IMR-90 (cell line): ENCODE data around the gene POU2AF1.

Experiments used
- BHLHE40 ChIP-seq: fragments of 150-350 bp; IDR thresholded peaks from 2 replicates; pipeline ENCODE4 v1.6.1; 2016; ENCODE audit warnings: mild to moderate bottlenecking, low read depth, low read length
- CEBPB ChIP-seq: IDR thresholded peaks from 2 replicates; pipeline ENCODE4 v1.6.1; 2012; ENCODE audit warnings: low read depth, low read length, improper control_type of control experiment
- CHD1 ChIP-seq: IDR thresholded peaks from 2 replicates; pipeline ENCODE4 v1.6.1; 2012; ENCODE audit warnings: low read depth, low read length, improper control_type of control experiment
- CTCF ChIP-seq: conservative IDR thresholded peaks from 2 replicates; pipeline ENCODE4 v1.5.1; 2012; ENCODE audit warnings: mild to moderate bottlenecking, low read depth, low read length, improper control_type of control experiment
- ELK1 ChIP-seq: fragments of 150-350 bp; IDR thresholded peaks from 2 replicates; pipeline ENCODE4 v1.6.1; 2016; ENCODE audit warnings: low read depth, mild to moderate bottlenecking, low read length, moderate library complexity, borderline replicate concordance
- FOS ChIP-seq: fragments of 150-350 bp; IDR thresholded peaks from 2 replicates; pipeline ENCODE4 v1.6.1; 2016; ENCODE audit warnings: low read depth, low read length
- MAFK ChIP-seq: IDR thresholded peaks from 2 replicates; pipeline ENCODE4 v1.6.1; 2012; ENCODE audit warnings: low read depth, low read length, improper control_type of control experiment
- MAZ ChIP-seq: IDR thresholded peaks from 2 replicates; pipeline ENCODE4 v1.6.1; 2012; ENCODE audit warnings: low read depth, mild to moderate bottlenecking, low read length, improper control_type of control experiment, moderate library complexity, borderline replicate concordance
- MXI1 ChIP-seq: IDR thresholded peaks from 2 replicates; pipeline ENCODE4 v1.6.1; 2012; ENCODE audit warnings: low read depth, mild to moderate bottlenecking, low read length, moderate library complexity, borderline replicate concordance
- POLR2A ChIP-seq: IDR thresholded peaks from 2 replicates; pipeline ENCODE4 v1.6.1; 2012; ENCODE audit warnings: mild to moderate bottlenecking, low read depth, low read length
- RAD21 ChIP-seq: IDR thresholded peaks from 2 replicates; pipeline ENCODE4 v1.6.1; 2012; ENCODE audit warnings: low read length, improper control_type of control experiment
- RFX5 ChIP-seq: IDR thresholded peaks from 2 replicates; pipeline ENCODE4 v1.8.0; 2012; ENCODE audit warnings: low read depth, mild to moderate bottlenecking, low read length, moderate library complexity
- SMC3 ChIP-seq: fragments of 150-350 bp; IDR thresholded peaks from 2 replicates; pipeline ENCODE4 v1.6.1; 2016; ENCODE audit warnings: low read depth, mild to moderate bottlenecking, antibody characterized with exemption, low read length, moderate library complexity
- USF2 ChIP-seq: fragments of 150-350 bp; IDR thresholded peaks from 2 replicates; pipeline ENCODE4 v1.6.1; 2017; ENCODE audit warnings: mild to moderate bottlenecking, antibody characterized with exemption, low read length, low read depth

DNA sequence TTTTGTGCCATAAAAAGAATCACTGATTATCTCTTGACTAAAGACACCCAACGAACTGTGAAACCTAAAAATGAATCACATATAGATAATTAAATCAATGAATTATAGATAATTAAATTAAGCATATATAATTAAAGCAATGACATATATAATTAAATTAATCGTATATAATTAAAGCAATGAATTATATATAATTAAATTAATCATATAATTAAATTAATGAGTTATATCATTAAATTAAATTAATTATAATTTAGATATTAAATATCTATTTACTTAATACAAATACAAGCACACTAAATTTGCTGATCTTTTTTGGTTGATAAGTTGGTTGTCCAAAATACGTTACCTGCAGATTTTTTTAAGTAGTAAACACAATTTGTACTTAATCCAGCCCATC lies 30.9 kb downstream of the POU2AF1 start:
- no peak for TF ChIP-seq CTCF
- no peak for TF ChIP-seq ELK1
- no peak for TF ChIP-seq POLR2A
- TF ChIP-seq USF2, result no peak
- TF ChIP-seq RFX5, result no peak
- TF ChIP-seq RAD21, result no peak
- no peak for TF ChIP-seq MXI1
- TF ChIP-seq CHD1, result no peak
- no peak for TF ChIP-seq MAFK
- no peak for TF ChIP-seq FOS
- no peak for TF ChIP-seq BHLHE40
- no peak for TF ChIP-seq SMC3
- TF ChIP-seq CEBPB, result no peak
- no peak for TF ChIP-seq MAZ
